Gastrocnemius medialis (tissue), 4 donors: ENCODE measurements around the gene AGER.

Experiments
- POLR2A ChIP-seq, 2 donors: fragments of 450-650 bp; IDR thresholded peaks; one replicate each; pipeline ENCODE4 v1.6.1; 2017; ENCODE audit warnings: antibody characterized with exemption in 2 of 2, mild to moderate bottlenecking in 2 of 2, moderate library complexity in 2 of 2
- TF ChIP-seq, protein P1 (sequence below), 5 experiments: fragments of 450-650 bp in 3 of 5; fragments of 200-600 bp in 2 of 5; sonication (generic) in 2 of 5; IDR thresholded peaks in 4 of 5; conservative IDR thresholded peaks in 1 of 5; 1 replicate in 4 of 5; 2 replicates in 1 of 5; pipeline ENCODE4 v1.5.1; 2016 to 2019; ENCODE audit warnings: antibody characterized with exemption in 5 of 5, mild to moderate bottlenecking in 3 of 5, moderate library complexity in 3 of 5

DNA sequence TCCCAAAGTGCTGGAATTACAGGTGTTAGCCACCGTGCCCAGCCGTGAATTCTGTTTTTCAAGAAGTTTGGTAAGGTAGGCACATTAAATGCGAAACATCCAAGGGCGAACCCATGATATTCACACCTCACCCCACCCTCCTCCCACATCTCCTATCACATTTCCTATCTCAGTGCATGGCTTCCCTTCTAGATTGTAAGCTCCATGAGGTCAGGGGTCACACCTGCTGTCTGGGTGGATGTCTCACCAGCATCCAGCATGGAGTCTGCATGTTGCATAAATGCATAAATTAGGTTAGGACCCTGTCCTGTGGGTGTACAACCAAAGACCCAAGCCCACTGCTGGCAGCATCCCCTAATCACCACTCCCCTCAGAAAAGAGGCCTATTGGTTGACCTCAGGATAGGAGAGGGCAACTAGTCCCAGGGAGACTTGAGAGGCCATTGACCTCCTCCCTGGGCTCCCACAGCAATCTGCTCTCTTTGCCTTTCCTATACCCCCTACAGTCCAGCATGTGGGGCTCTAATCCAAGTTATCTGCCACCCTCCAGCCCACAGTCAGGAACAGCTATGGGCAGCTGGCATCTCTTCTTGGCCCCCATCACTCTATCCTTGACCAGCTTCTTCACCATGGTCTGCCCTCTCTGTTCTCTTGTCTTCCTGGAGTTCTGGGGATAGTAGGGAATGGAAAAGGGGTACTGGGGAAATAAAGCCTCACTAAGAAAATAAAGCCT lies 36.5 kb downstream of the AGER start:
- TF ChIP-seq POLR2A (IDR thresholded peaks at IDR 0.05) = no peak
- TF ChIP-seq, protein P1, sequence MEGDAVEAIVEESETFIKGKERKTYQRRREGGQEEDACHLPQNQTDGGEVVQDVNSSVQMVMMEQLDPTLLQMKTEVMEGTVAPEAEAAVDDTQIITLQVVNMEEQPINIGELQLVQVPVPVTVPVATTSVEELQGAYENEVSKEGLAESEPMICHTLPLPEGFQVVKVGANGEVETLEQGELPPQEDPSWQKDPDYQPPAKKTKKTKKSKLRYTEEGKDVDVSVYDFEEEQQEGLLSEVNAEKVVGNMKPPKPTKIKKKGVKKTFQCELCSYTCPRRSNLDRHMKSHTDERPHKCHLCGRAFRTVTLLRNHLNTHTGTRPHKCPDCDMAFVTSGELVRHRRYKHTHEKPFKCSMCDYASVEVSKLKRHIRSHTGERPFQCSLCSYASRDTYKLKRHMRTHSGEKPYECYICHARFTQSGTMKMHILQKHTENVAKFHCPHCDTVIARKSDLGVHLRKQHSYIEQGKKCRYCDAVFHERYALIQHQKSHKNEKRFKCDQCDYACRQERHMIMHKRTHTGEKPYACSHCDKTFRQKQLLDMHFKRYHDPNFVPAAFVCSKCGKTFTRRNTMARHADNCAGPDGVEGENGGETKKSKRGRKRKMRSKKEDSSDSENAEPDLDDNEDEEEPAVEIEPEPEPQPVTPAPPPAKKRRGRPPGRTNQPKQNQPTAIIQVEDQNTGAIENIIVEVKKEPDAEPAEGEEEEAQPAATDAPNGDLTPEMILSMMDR (IDR thresholded peaks at IDR 0.05 in 4 of 5, conservative IDR thresholded peaks at IDR 0.05 in 1 of 5) = no peak
